Upper lobe of right lung (tissue), 1 donor: ENCODE data around the gene PDE6A. TPM values are rescaled to one million over a fixed set of nuclear protein-coding genes. Genes with fewer than 3 reads are reported as not detected.

Source experiments
- ATAC-seq: fragments of 200-7000 bp; cut with Tn5 transposase; one replicate; pipeline ENCODE4 v1.9.1; 2020; ENCODE audit warnings: mild to moderate bottlenecking, moderate library complexity
- DNase-seq: peaks from one replicate; pipeline ENCODE4 v3.0.0-alpha.2; 2020
- H3K27ac ChIP-seq: fragments of 200-600 bp; one replicate; pipeline ENCODE4 v1.8.0; 2022
- H3K27me3 ChIP-seq: fragments of 200-600 bp; one replicate; pipeline ENCODE4 v1.8.0; 2022; ENCODE audit warnings: mild to moderate bottlenecking
- H3K36me3 ChIP-seq: fragments of 200-600 bp; one replicate; pipeline ENCODE4 v1.8.0; 2022
- H3K4me1 ChIP-seq: fragments of 200-600 bp; one replicate; pipeline ENCODE4 v1.8.0; 2022
- H3K4me3 ChIP-seq: fragments of 200-600 bp; one replicate; pipeline ENCODE4 v1.8.0; 2022; ENCODE audit warnings: mild to moderate bottlenecking
- H3K9me3 ChIP-seq: fragments of 200-600 bp; one replicate; pipeline ENCODE4 v1.8.0; 2022
- intact Hi-C: fragments of 100-400 bp; cut with DNase I; formaldehyde crosslinking; loops from one replicate; pipeline ENCODE4 v1.11.0; 2022
- total RNA-seq: library from RNA; stranded (reverse); fragmentation: NEBNext Ultra II Directional; extraction: Animal tissue kit (Norgen Biotek cat#: 25700); gene quantifications from one replicate; pipeline ENCODE4 v1.2.1, GENCODE V29; 2021
- TF ChIP-seq, protein P1 (sequence below): fragments of 200-600 bp; IDR thresholded peaks from one replicate; pipeline ENCODE4 v1.8.0; 2022; ENCODE audit warnings: antibody characterized with exemption
- donor health status: DM: no; HTN: yes; CAD: no; lungs with severe emphysema.

PDE6A gene
- total RNA-seq, 1 donor from 2014 or later: 0.09 TPM

DNA sequence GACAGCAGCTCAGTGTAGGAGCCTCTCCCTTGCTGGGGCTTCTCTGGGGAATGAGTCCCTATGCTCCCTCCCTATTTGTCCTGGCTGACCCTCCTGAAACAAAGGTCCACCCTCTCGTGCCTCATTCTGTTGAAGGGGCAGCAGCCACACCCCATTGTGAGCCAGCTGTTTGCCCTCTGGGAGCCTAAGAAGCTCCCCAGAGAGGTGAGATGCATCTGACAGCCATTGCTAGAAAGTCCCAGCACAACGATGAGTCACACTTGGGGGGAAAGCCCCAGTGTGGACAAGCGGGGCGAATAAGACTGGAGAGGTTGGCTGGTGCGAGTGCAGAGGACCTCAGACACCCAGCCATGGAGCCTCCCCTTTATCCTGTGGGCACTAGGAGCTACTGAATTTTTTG, 113.1 kb downstream of the PDE6A start:
- intact Hi-C loops: no loop called here
- Histone ChIP-seq H3K4me3 (no peak overlapping the region), H3K27me3 (no peaks in the 10 kb centered on the region), H3K36me3 (peaks cover 6% of the 10 kb centered on the region), H3K27ac (no peak overlapping the region), H3K9me3 (no peaks in the 10 kb centered on the region), H3K4me1 (peaks cover 2% of the 10 kb centered on the region)
- TF ChIP-seq, protein P1, sequence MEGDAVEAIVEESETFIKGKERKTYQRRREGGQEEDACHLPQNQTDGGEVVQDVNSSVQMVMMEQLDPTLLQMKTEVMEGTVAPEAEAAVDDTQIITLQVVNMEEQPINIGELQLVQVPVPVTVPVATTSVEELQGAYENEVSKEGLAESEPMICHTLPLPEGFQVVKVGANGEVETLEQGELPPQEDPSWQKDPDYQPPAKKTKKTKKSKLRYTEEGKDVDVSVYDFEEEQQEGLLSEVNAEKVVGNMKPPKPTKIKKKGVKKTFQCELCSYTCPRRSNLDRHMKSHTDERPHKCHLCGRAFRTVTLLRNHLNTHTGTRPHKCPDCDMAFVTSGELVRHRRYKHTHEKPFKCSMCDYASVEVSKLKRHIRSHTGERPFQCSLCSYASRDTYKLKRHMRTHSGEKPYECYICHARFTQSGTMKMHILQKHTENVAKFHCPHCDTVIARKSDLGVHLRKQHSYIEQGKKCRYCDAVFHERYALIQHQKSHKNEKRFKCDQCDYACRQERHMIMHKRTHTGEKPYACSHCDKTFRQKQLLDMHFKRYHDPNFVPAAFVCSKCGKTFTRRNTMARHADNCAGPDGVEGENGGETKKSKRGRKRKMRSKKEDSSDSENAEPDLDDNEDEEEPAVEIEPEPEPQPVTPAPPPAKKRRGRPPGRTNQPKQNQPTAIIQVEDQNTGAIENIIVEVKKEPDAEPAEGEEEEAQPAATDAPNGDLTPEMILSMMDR: no peak
- DNase-seq (no peak), ATAC-seq (no peak)

DNA sequence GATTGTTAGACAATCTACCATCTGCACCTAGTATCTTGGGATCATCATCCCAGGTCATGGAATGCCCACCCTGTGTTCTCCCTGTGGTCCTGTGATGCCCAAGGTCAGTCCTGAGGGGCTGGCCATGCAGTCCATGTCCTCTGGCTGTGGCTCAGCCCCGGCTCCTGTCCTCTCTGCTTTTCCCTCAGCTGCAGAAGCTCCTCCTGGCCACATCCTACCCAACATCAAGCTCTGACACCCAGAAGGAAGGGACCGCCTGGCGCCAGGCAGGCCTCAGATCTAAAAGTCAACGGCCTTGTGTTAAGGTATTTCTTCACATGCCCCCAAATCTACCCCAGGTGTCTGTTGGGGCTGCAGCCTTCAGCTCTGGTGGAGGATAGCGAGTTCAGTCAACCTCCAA, 114.0 kb downstream of the PDE6A start:
- ATAC-seq (no peak), DNase-seq (no peak)
- Histone ChIP-seq H3K27me3 (no peaks in the 10 kb centered on the region), H3K36me3 (peaks cover 6% of the 10 kb centered on the region), H3K4me3 (no peak overlapping the region), H3K27ac (no peak overlapping the region), H3K9me3 (no peaks in the 10 kb centered on the region), H3K4me1 (peaks cover 2% of the 10 kb centered on the region)
- TF ChIP-seq, protein P1: no peak
- intact Hi-C loops: no loop called here

DNA sequence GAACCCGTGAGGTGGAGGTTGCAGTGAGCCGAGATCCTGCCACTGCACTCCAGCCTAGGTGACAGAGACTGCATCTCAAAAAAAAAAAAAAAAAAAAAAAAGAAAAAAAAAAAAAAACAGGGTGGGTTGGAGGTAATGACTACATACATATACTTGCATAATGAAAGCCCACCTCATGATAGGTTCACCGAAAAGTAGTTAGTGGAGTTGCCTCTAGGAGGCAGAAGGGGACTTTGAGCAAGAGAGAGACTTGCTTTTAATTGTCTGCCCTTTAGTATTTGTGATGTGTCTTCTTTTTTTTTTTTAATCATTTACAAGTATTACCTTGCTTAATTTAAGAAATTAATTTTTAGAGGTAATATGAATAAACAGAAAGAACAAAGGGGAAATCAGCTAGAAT, 114.6 kb downstream of the PDE6A start:
- Histone ChIP-seq H3K27me3 (no peaks in the 10 kb centered on the region), H3K4me1 (peaks cover 2% of the 10 kb centered on the region), H3K36me3 (peaks cover 6% of the 10 kb centered on the region), H3K4me3 (no peak overlapping the region), H3K9me3 (no peaks in the 10 kb centered on the region), H3K27ac (no peak overlapping the region)
- intact Hi-C loops: loop anchor here (2.0 to 10.0 kb wide), 2 partner anchors 165 to 191 kb away; no protein-coding TSS in a partner anchor
- ATAC-seq (no peak), DNase-seq (no peak)
- TF ChIP-seq, protein P1: no peak

DNA sequence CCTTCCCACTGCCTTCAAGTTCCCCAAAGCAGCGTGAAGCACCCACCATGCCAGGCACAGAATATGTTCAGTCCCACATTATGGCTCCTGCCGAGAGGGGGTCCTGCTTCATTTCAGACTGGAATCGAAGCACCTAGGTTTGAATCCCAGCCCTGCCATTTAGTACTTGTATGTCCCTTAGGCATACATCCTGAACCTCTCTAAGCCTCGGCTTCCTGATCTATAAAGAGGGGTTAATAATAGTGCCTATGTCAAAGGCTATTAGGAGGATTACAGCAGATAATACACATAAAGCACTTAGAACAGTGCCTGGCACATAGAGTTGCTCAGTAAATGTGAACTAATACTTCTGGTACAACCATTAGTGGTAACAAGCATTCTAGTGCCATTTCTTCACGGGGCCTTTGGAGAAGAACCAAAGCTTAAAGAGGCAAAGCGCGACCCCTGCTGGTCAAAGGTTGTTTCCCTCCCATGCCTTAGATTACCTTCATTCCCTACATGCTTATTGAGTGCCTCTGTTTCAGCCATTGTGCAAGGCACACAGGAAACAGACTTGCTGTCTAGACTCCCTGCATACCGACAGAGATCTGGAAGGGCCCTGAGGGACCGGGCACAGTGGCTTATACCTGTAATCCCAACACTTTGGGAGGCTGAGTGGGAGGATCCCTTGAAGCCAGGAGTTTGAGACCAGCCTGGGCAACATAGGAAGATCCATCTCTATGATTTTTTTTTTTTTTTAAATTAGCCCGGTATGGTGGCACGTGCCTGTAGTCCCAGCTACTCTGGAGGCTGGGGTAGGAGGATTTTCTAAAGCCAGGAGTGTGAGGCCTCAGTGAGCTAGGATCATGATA, 116.2 kb downstream of the PDE6A start:
- ATAC-seq: peak; percentile 92
- TF ChIP-seq, protein P1: peak; percentile 92
- Histone ChIP-seq H3K36me3 (peaks cover 6% of the 10 kb centered on the region), H3K27ac (no peak overlapping the region), H3K27me3 (no peaks in the 10 kb centered on the region), H3K9me3 (no peaks in the 10 kb centered on the region), H3K4me1 (peaks cover 6% of the 10 kb centered on the region), H3K4me3 (no peak overlapping the region)
- peak; percentile 89 for DNase-seq
- intact Hi-C loops: loop anchor here (2.0 to 10.0 kb wide), 2 partner anchors 164 to 190 kb away; no protein-coding TSS in a partner anchor

DNA sequence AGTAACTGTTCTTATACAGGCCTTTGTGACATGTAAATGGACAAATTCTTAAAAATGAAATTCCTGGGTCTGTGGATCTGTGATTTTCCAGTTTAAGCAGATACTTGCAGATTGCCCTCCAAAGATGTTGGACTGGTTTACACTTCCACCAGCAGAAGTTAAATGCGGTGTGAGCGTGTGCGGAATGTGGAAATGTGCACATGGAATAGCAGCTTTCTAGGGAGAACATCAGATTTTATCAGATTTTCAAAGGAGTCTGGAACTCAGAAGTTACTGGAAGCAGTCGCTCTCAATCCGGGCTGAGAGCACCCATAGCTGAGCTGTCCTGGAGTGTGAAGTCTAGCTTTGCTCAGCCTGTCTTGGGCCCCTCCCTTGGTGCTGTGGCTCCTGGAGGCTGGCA, 117.0 kb downstream of the PDE6A start:
- TF ChIP-seq, protein P1: no peak
- no peak for DNase-seq
- Histone ChIP-seq H3K9me3 (no peaks in the 10 kb centered on the region), H3K36me3 (peaks cover 6% of the 10 kb centered on the region), H3K27ac (no peak overlapping the region), H3K4me1 (peaks cover 6% of the 10 kb centered on the region), H3K27me3 (no peaks in the 10 kb centered on the region), H3K4me3 (no peak overlapping the region)
- no peak for ATAC-seq
- intact Hi-C loops: loop anchor here (10.0 kb wide), 1 partner anchor 163 kb away; no protein-coding TSS in a partner anchor
